ENCODE results near the gene HAPSTR1. TPM values are rescaled to one million over a fixed set of nuclear protein-coding genes. Genes with fewer than 3 reads are reported as not detected.

HAPSTR1 gene
- total and polyA plus RNA-seq, 2 of the 8 experiments (the other 6 are each of a cell fraction or from before 2014, with no cell fraction given): 11.9 to 66.1 TPM

DNA sequence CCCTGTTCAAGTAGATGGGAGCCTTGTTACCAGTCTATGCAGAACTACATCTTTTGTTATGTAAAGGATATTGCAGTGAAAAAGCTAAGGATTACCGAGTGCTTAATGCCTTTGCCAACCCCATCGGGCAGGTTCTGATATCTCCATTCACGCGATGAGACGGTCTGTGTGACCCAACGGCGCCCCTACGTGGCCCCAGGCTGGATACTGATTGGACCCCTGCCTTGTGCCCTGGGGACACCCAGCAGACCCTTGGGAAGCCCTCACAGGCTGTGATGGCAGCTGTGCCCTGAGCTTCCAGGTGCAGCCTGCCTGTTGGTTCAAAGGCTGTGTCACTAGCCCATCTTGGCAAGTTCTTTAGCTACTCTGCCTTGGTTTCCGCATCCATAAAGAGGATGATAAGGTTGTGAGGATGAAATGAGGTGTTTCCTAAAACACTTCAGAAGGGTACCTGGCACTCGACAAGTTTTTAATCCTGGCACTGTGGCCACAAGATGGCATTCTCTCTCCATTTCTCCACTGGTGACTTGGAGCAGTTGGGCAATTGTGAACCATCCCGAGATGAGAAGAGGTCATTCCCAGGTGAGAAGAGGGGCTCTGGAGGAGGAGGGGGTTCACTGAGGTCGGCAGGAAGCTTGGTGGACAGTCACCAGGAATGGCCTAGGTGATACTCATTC lies 33.6 kb downstream of the HAPSTR1 start:
- H3K56ac ChIP-seq (replicated peaks; ENCODE audit: insufficient read length, low read depth, low read length): no peak overlapping the region
- no peak overlapping the region for H3K4me3 ChIP-seq (ENCODE audit: extremely low read depth in 1 of 4, insufficient read depth in 2 of 4, low read depth in 3 of 4, low read length in 4 of 4)
- WGBS, 2 experiments (ENCODE audit: extremely low coverage in 1 of 2, insufficient coverage in 1 of 2, insufficient read length in 1 of 2, insufficient replicate concordance in 2 of 2, low coverage in 1 of 2, low lambda C conversion rate in 2 of 2, missing lambda C conversion rate in 1 of 2): 75% methylated on average over 12 of the region's 12 CpGs; no CpG with 5 or more reads in 1 of the 2 experiments
- POLR2A ChIA-PET (ENCODE audit: partially characterized antibody): interaction anchor here (0.8 to 2.6 kb wide), 10 partner anchors 10 to 73 kb away, joined by 3 to 18 read pairs (median 4); partner anchors contain the start of gene HAPSTR1
- no peak overlapping the region for H4K91ac ChIP-seq (replicated peaks; ENCODE audit: insufficient read length, low read length)
- H2AK5ac ChIP-seq (ENCODE audit: low read depth, low read length): no peak overlapping the region
- H3K79me2 ChIP-seq (ENCODE audit: control insufficient read depth in 1 of 2, insufficient read depth in 2 of 2, low read length in 2 of 2): peaks cover 0 to 34% of the 10 kb centered on the region in 2 experiments; a peak in 3 of 4 replicates
- TF ChIP-seq, protein P1, sequence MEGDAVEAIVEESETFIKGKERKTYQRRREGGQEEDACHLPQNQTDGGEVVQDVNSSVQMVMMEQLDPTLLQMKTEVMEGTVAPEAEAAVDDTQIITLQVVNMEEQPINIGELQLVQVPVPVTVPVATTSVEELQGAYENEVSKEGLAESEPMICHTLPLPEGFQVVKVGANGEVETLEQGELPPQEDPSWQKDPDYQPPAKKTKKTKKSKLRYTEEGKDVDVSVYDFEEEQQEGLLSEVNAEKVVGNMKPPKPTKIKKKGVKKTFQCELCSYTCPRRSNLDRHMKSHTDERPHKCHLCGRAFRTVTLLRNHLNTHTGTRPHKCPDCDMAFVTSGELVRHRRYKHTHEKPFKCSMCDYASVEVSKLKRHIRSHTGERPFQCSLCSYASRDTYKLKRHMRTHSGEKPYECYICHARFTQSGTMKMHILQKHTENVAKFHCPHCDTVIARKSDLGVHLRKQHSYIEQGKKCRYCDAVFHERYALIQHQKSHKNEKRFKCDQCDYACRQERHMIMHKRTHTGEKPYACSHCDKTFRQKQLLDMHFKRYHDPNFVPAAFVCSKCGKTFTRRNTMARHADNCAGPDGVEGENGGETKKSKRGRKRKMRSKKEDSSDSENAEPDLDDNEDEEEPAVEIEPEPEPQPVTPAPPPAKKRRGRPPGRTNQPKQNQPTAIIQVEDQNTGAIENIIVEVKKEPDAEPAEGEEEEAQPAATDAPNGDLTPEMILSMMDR (IDR thresholded peaks at IDR 0.05; ENCODE audit: control extremely low read depth in 1 of 3, insufficient read depth in 1 of 3, low read depth in 1 of 3, low read length in 3 of 3): peak; percentile 41 to 46 (median 43)
- TF ChIP-seq RAD21 (IDR thresholded peaks at IDR 0.05 in 1 of 2, conservative IDR thresholded peaks at IDR 0.05 in 1 of 2; ENCODE audit: low read depth in 2 of 2, low read length in 2 of 2) (peak; percentile 36 to 53), CBX5 (IDR thresholded peaks at IDR 0.05; ENCODE audit: low read depth, low read length) (no peak), CHD2 (IDR thresholded peaks at IDR 0.05; ENCODE audit: low read length) (0 out of 2 replicates have a peak, but pooled peaks have one; percentile 15)
- H3K14ac ChIP-seq (ENCODE audit: insufficient read length): no peak overlapping the region
- H3K23ac ChIP-seq (ENCODE audit: insufficient read length): no peak overlapping the region
- H2BK120ac ChIP-seq (replicated peaks; ENCODE audit: low read depth, low read length): no peak overlapping the region
- DNase-seq (ENCODE audit: low read depth in 1 of 2, low spot score in 2 of 2) (peak in 1 of 2 experiments; percentile 66), FAIRE-seq (no peak)
- H3K9ac ChIP-seq (replicated peaks in 1 of 4; ENCODE audit: extremely low read depth in 1 of 4, low read depth in 3 of 4, low read length in 3 of 4): no peak overlapping the region
- no peak overlapping the region for H3K4ac ChIP-seq (replicated peaks; ENCODE audit: insufficient read length, low read depth, low read length)
- no peaks in the 10 kb centered on the region for H3K27me3 ChIP-seq (replicated peaks in 1 of 4; ENCODE audit: control insufficient read depth in 3 of 4, extremely low read depth in 1 of 4, insufficient read depth in 3 of 4, low read length in 3 of 4)
- no peak overlapping the region for H4K5ac ChIP-seq (ENCODE audit: insufficient read length, low read depth, low read length)
- no peaks in the 10 kb centered on the region for H3K9me3 ChIP-seq (ENCODE audit: insufficient read depth in 2 of 2, low read depth in 1 of 2, low read length in 1 of 2)
- H2BK15ac ChIP-seq (ENCODE audit: low read length): no peak overlapping the region
- 0 out of 2 replicates have a peak overlapping the region, but pooled peaks have one; percentile 33 for H3K27ac ChIP-seq (ENCODE audit: low read depth, low read length)
- no peak overlapping the region for H2BK5ac ChIP-seq (ENCODE audit: low read depth, low read length)
- H4K20me1 ChIP-seq (replicated peaks in 1 of 2; ENCODE audit: control insufficient read depth in 1 of 2, insufficient read depth in 2 of 2, low read length in 2 of 2): peaks cover 13 to 35% of the 10 kb centered on the region in 2 experiments
- peaks cover 2 to 5% (median 4%) of the 10 kb centered on the region in 4 experiments; a peak in 2 of 8 replicates for H3K36me3 ChIP-seq (ENCODE audit: control insufficient read depth in 2 of 4, insufficient read depth in 4 of 4, low read length in 3 of 4)
- no peak overlapping the region for H3K4me2 ChIP-seq (ENCODE audit: insufficient read depth in 1 of 2, low read depth in 2 of 2, low read length in 2 of 2)
- no peak overlapping the region for H4K8ac ChIP-seq (ENCODE audit: extremely low read depth, insufficient read depth, low read length)
- H2BK12ac ChIP-seq (ENCODE audit: low read depth, low read length): no peak overlapping the region
- peaks cover 0 to 11% (median 7%) of the 10 kb centered on the region in 4 experiments; a peak in 5 of 7 replicates for H3K4me1 ChIP-seq (replicated peaks in 1 of 4; ENCODE audit: control insufficient read depth in 3 of 4, insufficient read depth in 4 of 4, low read length in 3 of 4)
- H2BK20ac ChIP-seq (ENCODE audit: low read length): no peak overlapping the region
- peaks cover 14% of the 10 kb centered on the region for H3K79me1 ChIP-seq (ENCODE audit: low read depth, low read length)
- H3K23me2 ChIP-seq (ENCODE audit: low read depth, low read length): no peaks in the 10 kb centered on the region
- CTCF ChIA-PET (ENCODE audit: partially characterized antibody): interaction anchor here (0.6 to 6.5 kb wide), 13 partner anchors 10 to 750 kb away, joined by 3 to 39 read pairs (median 4); no protein-coding TSS in a partner anchor
- 0 out of 2 replicates have a peak overlapping the region, but pooled peaks have one; percentile 1 for H3K18ac ChIP-seq (ENCODE audit: extremely low read depth, low read length)
- no peak overlapping the region for H2AFZ ChIP-seq (ENCODE audit: low read length)

All from H1 (cell line).